Prostate gland (tissue), 2 donors: ENCODE measurements around the gene OST4. TPM values are rescaled to one million over a fixed set of nuclear protein-coding genes. Genes with fewer than 3 reads are reported as not detected.

ENCODE experiments used
- DNase-seq: peaks from one replicate; pipeline ENCODE4 v3.0.0-alpha.2; 2019; ENCODE audit warnings: low spot score
- H3K27ac ChIP-seq, 2 donors: fragments of 200-600 bp; sonication (generic); 2 replicates each; pipeline ENCODE4 v1.5.1; 2017 to 2019
- H3K27me3 ChIP-seq: fragments of 200-600 bp; sonication (generic); replicated peaks from 2 replicates; pipeline ENCODE4 v1.5.1; 2019; ENCODE audit not compliant: insufficient read depth
- H3K36me3 ChIP-seq, 2 donors: fragments of 200-600 bp; sonication (generic); 1 replicate in 1 of 2; 2 replicates in 1 of 2; pipeline versions ENCODE4 v1.5.1 to v1.8.1; 2017 to 2019
- H3K4me1 ChIP-seq: fragments of 200-600 bp; sonication (generic); replicated peaks from 2 replicates; pipeline ENCODE4 v1.5.1; 2019
- H3K4me3 ChIP-seq, 2 donors: fragments of 200-600 bp; sonication (generic); 2 replicates each; pipeline ENCODE4 v1.5.1; 2017 to 2019
- H3K9me3 ChIP-seq: fragments of 200-600 bp; sonication (generic); 2 replicates; pipeline ENCODE4 v1.5.1; 2017
- CTCF ChIP-seq, 4 experiments: fragments of 200-600 bp in 2 of 4; fragments of 450-650 bp in 2 of 4; sonication (generic) in 2 of 4; IDR thresholded peaks; 1 replicate in 3 of 4; 2 replicates in 1 of 4; pipeline ENCODE4 v1.5.1; 2016 to 2019; ENCODE audit warnings: antibody characterized with exemption in 4 of 4, mild to moderate bottlenecking in 2 of 4, moderate library complexity in 2 of 4
- POLR2A ChIP-seq: fragments of 450-650 bp; IDR thresholded peaks from one replicate; pipeline ENCODE4 v1.6.1; 2016; ENCODE audit warnings: antibody characterized with exemption, mild to moderate bottlenecking
- POLR2AphosphoS5 ChIP-seq: sonication (generic); formaldehyde crosslinking; IDR thresholded peaks from one replicate; pipeline ENCODE4 v1.6.1; 2017; ENCODE audit warnings: antibody characterized with exemption
- WGBS: methylation state at CpG from one replicate; pipeline ENCODE4 v1.1.5; 2018; 5-methylcytosine and 5-hydroxymethylcytosine counted together
- intact Hi-C: fragments of 100-400 bp; cut with DNase I; formaldehyde crosslinking; loops from one replicate; pipeline ENCODE4 v1.14.2; 2022
- total RNA-seq, 2 donors: library from RNA; depleted of rRNA; stranded (reverse); fragments of >200 nt; gene quantifications; one replicate each; pipeline ENCODE4 v1.1.0, GENCODE V29; 2016

Gene OST4
- total RNA-seq, 2 donors from 2014 or later, result 246 to 317 TPM

DNA sequence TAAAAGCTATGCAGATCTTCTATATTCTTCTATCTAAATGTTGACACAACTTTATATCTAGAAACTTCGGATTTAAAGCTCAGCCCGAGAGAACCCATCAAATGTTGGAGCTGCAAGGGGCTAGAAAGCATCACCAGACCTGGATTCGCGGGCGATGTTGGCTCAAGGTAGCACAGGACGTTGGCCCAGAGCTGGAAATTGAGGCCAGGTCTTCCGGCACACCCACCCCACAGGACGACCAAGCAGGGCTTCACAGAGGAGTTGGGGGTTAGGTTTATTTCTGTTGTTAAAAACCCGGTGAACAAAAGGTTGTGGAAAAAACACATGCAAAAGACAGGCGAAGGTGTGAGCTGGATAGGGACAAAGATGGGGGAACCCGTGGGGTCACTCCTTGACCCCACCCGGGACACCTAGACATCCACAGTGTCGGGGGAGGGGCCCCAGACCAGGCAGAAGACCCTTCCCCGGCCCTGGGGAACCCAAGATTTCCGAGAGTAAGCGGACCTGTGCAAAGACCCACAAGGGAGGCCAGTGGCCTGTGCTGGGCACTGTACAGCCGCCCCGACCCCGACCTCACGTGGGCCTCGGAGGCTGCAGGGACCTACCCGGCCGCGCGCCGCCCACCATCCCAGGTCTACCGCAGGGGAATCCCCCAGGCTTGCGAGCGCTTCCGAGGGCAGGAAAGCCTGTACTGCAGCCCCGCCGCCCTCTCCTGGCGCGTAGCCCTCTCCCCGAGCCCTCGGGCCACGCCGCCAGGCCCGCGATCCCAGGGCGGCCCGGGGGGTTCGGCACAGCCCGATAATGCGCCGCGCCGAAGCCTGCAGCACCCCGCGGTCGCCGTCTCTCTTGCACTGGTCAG is 21.8 kb downstream of the OST4 start:
- 8% methylated on average over 36 of the region's 52 CpGs for whole genome bisulfite sequencing
- no peaks in the 10 kb centered on the region for H3K9me3 ChIP-seq
- no peaks in the 10 kb centered on the region for H3K36me3 ChIP-seq
- peak overlapping the region; percentile 85 to 90 for H3K27ac ChIP-seq
- H3K4me3 ChIP-seq, result peak overlapping the region; percentile 97 to 98
- H3K4me1 ChIP-seq, result peaks cover 6% of the 10 kb centered on the region
- no peak for TF ChIP-seq POLR2AphosphoS5
- no peak for TF ChIP-seq CTCF (IDR thresholded peaks at IDR 0.05)
- no peak for TF ChIP-seq POLR2A
- peak; percentile 10 for DNase-seq
- H3K27me3 ChIP-seq, result no peaks in the 10 kb centered on the region
- intact Hi-C loops, result loop anchor here (2.0 kb wide), 1 partner anchor 29 kb away; the partner anchor contains the start of gene EMILIN1

- Histone ChIP-seq H3K27ac (no peak overlapping the region), H3K27me3 (no peaks in the 10 kb centered on the region), H3K36me3 (peaks cover 22 to 30% of the 10 kb centered on the region in 2 donors), H3K4me1 (no peaks in the 10 kb centered on the region), H3K4me3 (no peak overlapping the region), H3K9me3 (no peaks in the 10 kb centered on the region)
- 74% methylated on average over 7 of the region's 7 CpGs for WGBS
- TF ChIP-seq CTCF (IDR thresholded peaks at IDR 0.05) (no peak), POLR2AphosphoS5 (no peak), POLR2A (no peak)
- no peak for DNase-seq
- intact Hi-C loops, result no loop called here
Measured at GRCh38 chr2:27042985-27043634, 28.3 kb downstream of the OST4 start.

DNA sequence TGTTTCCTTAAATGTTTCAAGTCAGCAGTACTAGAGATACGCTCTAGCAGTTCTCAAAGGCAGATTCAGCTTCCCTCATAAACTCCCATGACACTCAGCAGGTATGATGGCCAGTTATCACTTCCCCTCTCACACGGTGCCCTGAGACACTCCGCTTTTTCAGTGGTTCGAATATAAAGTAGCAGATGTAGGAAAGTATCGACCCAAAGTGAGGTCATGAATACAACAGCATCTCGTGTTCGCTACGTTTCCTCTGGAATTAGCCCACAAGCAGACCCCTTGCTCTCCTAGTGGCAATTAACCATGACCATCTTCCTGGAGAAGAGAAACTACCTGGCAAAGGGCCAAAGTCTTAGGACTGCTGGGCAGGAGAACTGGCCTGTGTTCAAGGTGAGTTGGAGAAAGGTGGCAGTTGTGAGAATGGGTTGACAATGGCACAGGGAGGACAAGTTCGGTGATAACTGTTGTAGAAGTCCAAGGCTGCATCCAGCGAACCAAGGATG is 29.2 kb downstream of the OST4 start:
- TF ChIP-seq CTCF (IDR thresholded peaks at IDR 0.05) (no peak), POLR2A (no peak), POLR2AphosphoS5 (no peak)
- WGBS, result 65% methylated on average over 10 of the region's 10 CpGs
- H3K27ac ChIP-seq, result no peak overlapping the region
- intact Hi-C loops, result no loop called here
- H3K27me3 ChIP-seq, result no peaks in the 10 kb centered on the region
- H3K4me3 ChIP-seq, result no peak overlapping the region
- H3K9me3 ChIP-seq, result no peaks in the 10 kb centered on the region
- H3K36me3 ChIP-seq, result peaks cover 31 to 39% of the 10 kb centered on the region in 2 donors
- no peaks in the 10 kb centered on the region for H3K4me1 ChIP-seq
- DNase-seq, result no peak

DNA sequence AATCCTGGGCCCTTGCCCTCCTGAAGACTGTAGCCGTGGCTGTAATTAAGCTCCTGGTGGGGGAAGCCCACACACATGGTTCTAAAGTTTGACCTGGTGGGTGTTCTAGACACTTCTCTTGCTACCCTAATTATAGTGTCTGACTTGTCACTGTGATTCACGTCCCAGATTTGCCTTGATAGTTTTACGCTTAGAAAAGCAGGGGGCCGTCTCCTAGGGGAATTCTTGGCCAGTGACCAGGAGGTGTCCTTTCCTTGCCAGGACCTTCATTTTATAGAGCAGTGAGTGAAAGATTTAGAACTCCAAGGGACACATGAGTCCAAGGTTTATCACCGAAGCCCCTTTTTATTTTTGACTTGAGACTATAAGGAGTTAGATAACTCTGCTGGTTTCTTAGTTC is 29.7 kb downstream of the OST4 start:
- intact Hi-C loops, result no loop called here
- Histone ChIP-seq H3K27ac (no peak overlapping the region), H3K4me3 (no peak overlapping the region), H3K27me3 (no peaks in the 10 kb centered on the region), H3K4me1 (no peaks in the 10 kb centered on the region), H3K9me3 (no peaks in the 10 kb centered on the region), H3K36me3 (peaks cover 36 to 43% of the 10 kb centered on the region in 2 donors)
- 14% methylated on average over 5 of the region's 5 CpGs for WGBS
- TF ChIP-seq POLR2AphosphoS5, result no peak
- no peak for TF ChIP-seq POLR2A
- TF ChIP-seq CTCF (IDR thresholded peaks at IDR 0.05), result no peak
- no peak for DNase-seq
